WERI-Rb-1 (cell line): Measurements from ENCODE around the gene CCDC149.

Experiments
- DNase-seq: peaks from one replicate; pipeline ENCODE4 v3.0.0-alpha.2; 2020
- H3K27ac ChIP-seq: fragments of 250-450 bp; sonication (Bioruptor Pico); 2 replicates; pipeline ENCODE4 v1.5.1; 2020; ENCODE audit warnings: mild to moderate bottlenecking, moderate library complexity
- H3K27me3 ChIP-seq: fragments of 250-450 bp; sonication (Bioruptor Pico); 2 replicates; pipeline ENCODE4 v1.5.1; 2021; ENCODE audit warnings: mild to moderate bottlenecking, low read depth, moderate library complexity; ENCODE audit not compliant: insufficient read depth, severe bottlenecking
- H3K36me3 ChIP-seq: fragments of 250-450 bp; sonication (Bioruptor Pico); 2 replicates; pipeline ENCODE4 v1.5.1; 2020; ENCODE audit warnings: mild to moderate bottlenecking, moderate library complexity
- H3K4me3 ChIP-seq: 2 replicates; pipeline ENCODE4 v1.5.1; 2011; ENCODE audit warnings: low read depth, mild to moderate bottlenecking, control low read depth, low read length
- H3K9me3 ChIP-seq: fragments of 250-450 bp; sonication (Bioruptor Pico); 2 replicates; pipeline ENCODE4 v1.5.1; 2021; ENCODE audit warnings: mild to moderate bottlenecking, moderate library complexity; ENCODE audit not compliant: severe bottlenecking
- TF ChIP-seq, protein P1 (sequence below): IDR thresholded peaks from 2 replicates; pipeline ENCODE4 v1.5.1; 2011; ENCODE audit warnings: low read depth, mild to moderate bottlenecking, control low read depth, inconsistent platforms, low read length

The CCDC149 gene

DNA sequence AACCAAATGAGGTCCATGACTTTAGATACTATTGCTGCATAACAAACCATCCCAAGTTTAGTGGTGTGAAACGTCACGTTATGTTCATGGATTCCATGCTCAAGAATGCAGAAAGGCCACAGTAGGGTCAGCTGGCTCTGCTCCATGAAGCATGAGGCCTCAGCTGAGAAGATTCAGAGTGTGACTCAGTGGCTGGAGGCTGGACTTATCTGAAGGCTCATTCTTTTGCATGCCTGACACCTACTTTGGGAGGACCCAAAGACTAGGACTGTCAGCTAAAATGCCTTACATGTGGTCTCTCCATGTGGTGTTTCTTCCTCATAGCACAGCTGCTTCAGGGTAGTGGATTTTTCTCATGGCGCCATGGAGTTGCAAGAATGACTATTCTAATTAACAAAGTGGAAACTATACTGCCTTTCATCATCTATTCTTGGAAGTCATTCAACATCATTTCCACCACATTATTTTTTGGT, 11.5 kb upstream of the CCDC149 start:
- no peak for DNase-seq

DNA sequence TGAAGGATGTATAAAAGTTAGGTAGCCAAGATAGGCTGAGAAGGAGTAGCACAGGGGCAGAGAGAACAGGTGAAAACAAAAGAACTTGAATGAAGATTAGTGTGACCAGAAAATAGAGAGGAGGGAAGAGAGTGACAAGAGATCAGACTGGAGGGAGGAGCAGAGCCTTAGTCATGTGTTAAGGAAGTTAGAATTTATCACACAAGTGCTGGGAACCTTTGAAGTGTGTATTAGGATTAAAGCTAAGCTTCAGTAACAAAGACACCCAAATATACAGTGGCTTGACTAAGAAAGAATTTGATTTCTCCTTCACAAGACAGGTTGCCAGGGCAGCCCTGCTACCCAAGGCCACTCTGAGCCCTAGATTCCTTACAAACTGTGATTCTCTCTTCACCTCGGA, 10.7 kb upstream of the CCDC149 start:
- Histone ChIP-seq H3K27ac (no peak overlapping the region), H3K4me3 (no peak overlapping the region), H3K9me3 (peaks cover 8% of the 10 kb centered on the region), H3K27me3 (no peaks in the 10 kb centered on the region), H3K36me3 (no peaks in the 10 kb centered on the region)
- no peak for DNase-seq
- TF ChIP-seq, protein P1, sequence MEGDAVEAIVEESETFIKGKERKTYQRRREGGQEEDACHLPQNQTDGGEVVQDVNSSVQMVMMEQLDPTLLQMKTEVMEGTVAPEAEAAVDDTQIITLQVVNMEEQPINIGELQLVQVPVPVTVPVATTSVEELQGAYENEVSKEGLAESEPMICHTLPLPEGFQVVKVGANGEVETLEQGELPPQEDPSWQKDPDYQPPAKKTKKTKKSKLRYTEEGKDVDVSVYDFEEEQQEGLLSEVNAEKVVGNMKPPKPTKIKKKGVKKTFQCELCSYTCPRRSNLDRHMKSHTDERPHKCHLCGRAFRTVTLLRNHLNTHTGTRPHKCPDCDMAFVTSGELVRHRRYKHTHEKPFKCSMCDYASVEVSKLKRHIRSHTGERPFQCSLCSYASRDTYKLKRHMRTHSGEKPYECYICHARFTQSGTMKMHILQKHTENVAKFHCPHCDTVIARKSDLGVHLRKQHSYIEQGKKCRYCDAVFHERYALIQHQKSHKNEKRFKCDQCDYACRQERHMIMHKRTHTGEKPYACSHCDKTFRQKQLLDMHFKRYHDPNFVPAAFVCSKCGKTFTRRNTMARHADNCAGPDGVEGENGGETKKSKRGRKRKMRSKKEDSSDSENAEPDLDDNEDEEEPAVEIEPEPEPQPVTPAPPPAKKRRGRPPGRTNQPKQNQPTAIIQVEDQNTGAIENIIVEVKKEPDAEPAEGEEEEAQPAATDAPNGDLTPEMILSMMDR: no peak

More for the DNA sequence above, 11.5 kb upstream of the CCDC149 start:
- Histone ChIP-seq H3K36me3 (no peaks in the 10 kb centered on the region), H3K9me3 (peaks cover 8% of the 10 kb centered on the region), H3K27ac (no peak overlapping the region), H3K27me3 (no peaks in the 10 kb centered on the region), H3K4me3 (no peak overlapping the region)
- TF ChIP-seq, protein P1: no peak

DNA sequence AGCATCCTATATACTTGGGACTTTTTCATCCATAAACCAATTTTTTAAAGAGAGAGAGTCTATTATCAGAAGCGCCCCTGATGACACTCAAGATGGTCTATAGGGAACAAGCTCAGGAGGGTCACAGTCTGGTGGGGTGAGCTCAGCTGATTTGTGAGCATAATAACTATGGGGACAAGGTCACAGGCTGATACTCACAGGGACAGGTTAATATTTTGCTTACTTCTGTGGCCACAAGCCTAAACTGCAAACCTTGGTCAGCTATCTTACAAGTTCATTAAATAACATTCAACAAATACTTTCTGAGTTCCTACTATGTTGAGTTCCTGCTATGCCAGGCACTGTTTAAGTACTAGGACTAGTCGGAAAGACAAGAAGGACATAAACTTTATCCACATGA, 10.2 kb upstream of the CCDC149 start:
- TF ChIP-seq, protein P1: no peak
- H3K27me3 ChIP-seq: no peaks in the 10 kb centered on the region
- H3K27ac ChIP-seq: no peak overlapping the region
- DNase-seq: no peak
- H3K36me3 ChIP-seq: no peaks in the 10 kb centered on the region
- H3K9me3 ChIP-seq: peaks cover 8% of the 10 kb centered on the region
- no peak overlapping the region for H3K4me3 ChIP-seq

DNA sequence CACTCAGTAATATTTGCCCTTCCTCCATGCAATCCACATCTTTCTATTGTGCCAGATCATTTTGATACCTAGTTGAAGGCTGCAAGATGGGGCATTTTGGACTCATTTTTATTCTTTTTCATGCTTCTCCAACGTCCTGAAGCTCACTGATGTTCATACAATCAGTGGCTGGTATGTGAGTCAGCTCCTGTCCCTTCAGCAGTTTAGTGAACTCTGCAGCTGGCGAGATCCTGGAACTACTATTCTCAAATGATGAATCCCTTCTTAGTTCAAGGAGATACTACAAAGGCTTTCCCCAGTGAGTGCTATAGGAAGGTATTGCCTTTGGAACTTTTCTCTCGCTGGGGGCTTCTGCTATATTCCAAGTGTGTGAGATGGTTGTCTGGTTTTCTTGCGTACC, 9.6 kb upstream of the CCDC149 start:
- Histone ChIP-seq H3K27ac (no peak overlapping the region), H3K36me3 (no peaks in the 10 kb centered on the region)

DNA sequence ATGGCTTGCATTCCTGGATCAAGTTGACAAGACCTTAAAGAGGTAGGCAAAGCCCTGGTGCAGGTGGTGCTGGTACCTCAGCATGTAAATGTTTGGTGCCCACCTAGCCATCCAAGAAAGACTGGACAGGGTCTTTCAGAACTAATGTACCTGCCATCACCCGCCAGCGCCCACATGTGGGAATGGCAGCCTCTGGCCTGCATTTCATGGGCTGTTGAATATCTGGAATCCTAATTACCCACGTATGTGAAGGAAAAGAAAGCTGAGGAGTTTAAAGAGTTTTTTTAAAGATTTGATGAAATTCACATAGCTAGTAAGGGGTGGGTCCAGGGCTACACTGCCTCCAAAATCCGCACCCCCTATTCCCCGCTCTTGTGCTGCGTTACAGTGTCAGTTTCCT, 8.6 kb upstream of the CCDC149 start:
- TF ChIP-seq, protein P1: no peak
- Histone ChIP-seq H3K27ac (no peak overlapping the region), H3K4me3 (no peak overlapping the region), H3K9me3 (peaks cover 8% of the 10 kb centered on the region), H3K36me3 (no peaks in the 10 kb centered on the region), H3K27me3 (no peaks in the 10 kb centered on the region)
- no peak for DNase-seq

More for the DNA sequence above, 9.6 kb upstream of the CCDC149 start:
- DNase-seq: no peak
- Histone ChIP-seq H3K9me3 (peaks cover 8% of the 10 kb centered on the region), H3K4me3 (no peak overlapping the region), H3K27me3 (no peaks in the 10 kb centered on the region)
- TF ChIP-seq, protein P1: no peak

DNA sequence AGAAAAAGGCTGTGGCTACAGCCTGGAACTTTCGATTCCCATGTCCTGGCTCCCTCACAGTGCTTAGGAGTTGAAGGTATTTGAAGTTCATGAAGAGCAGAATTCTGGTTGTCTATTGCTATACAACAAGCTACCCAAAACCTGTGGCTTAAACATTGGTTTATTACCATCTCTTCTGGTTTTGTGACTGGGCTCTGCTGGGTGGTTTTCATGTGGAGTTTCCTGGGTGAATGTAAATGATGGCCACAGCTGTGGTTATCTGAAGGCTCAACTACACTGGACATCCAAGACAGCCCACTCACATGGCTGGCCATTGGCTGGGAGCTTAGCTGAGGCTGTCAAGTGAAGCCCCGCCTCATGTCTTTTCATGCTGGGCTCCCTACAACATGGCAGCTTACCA, 7.2 kb upstream of the CCDC149 start:
- Histone ChIP-seq H3K27ac (no peak overlapping the region), H3K27me3 (no peaks in the 10 kb centered on the region), H3K4me3 (no peak overlapping the region), H3K9me3 (peaks cover 5% of the 10 kb centered on the region), H3K36me3 (no peaks in the 10 kb centered on the region)
- TF ChIP-seq, protein P1: no peak
- DNase-seq: no peak
